Rectal smooth muscle tissue (tissue), 1 donor: ENCODE data around the gene MACROD2.

ENCODE experiments used
- H3K27ac ChIP-seq: one replicate; pipeline ENCODE4 v1.7.0; 2013; ENCODE audit warnings: low read depth, low read length, inconsistent platforms
- H3K27me3 ChIP-seq: one replicate; pipeline ENCODE4 v1.7.0; 2013; ENCODE audit warnings: low read length; ENCODE audit not compliant: control insufficient read depth, insufficient read depth
- H3K36me3 ChIP-seq: one replicate; pipeline ENCODE4 v1.7.0; 2013; ENCODE audit warnings: low read length; ENCODE audit not compliant: control insufficient read depth, insufficient read depth
- H3K4me1 ChIP-seq: one replicate; pipeline ENCODE4 v1.7.0; 2013; ENCODE audit warnings: low read length; ENCODE audit not compliant: control insufficient read depth, insufficient read depth
- H3K4me3 ChIP-seq: one replicate; pipeline ENCODE4 v1.7.0; 2013; ENCODE audit warnings: low read length
- H3K9ac ChIP-seq: one replicate; pipeline ENCODE4 v1.7.0; 2013; ENCODE audit warnings: low read length

Gene MACROD2

DNA sequence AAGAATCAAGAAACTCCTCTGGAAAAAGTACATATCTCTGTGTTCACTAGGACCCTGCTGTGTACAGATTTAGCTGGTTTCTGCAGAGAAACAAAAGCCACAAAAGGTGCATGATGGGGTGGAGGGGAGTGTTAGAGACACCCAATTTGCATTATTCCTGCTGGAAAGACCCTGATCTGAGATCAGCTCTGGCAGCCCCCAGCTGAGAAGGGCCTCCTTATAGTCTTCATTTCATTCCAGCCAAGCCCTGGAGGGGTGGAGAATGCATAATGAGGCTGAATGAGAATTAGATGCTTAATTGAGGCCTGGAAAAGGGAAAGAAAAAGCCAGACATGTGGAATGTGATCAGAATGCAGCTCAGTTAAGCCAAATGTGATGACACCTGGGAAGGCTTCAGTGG lies 2032.4 kb downstream of the MACROD2 start:
- Histone ChIP-seq H3K4me3 (no peak overlapping the region), H3K4me1 (no peaks in the 10 kb centered on the region), H3K36me3 (no peaks in the 10 kb centered on the region), H3K27ac (no peak overlapping the region), H3K27me3 (no peaks in the 10 kb centered on the region), H3K9ac (no peak overlapping the region)

DNA sequence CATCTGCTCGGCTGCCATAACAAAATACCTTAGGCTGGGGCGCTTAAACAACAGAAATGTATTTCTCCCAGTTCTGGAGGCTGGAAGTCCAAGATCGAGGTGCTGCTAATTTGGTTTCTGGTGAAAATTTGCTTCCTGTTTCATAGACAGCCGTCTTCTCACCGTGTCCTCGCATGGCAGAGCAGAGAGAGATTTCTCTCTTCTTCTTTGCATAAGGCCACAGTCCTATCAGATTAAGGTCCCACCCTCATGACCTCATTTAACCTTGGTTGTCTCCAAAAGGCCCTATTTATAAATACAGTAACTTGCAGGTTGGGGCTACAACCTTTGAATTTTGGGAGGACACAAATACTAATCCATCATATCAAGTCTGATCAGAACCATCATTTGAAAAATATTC lies 2033.6 kb downstream of the MACROD2 start:
- Histone ChIP-seq H3K27ac (no peak overlapping the region), H3K27me3 (no peaks in the 10 kb centered on the region), H3K36me3 (no peaks in the 10 kb centered on the region), H3K9ac (no peak overlapping the region), H3K4me3 (no peak overlapping the region), H3K4me1 (no peaks in the 10 kb centered on the region)

DNA sequence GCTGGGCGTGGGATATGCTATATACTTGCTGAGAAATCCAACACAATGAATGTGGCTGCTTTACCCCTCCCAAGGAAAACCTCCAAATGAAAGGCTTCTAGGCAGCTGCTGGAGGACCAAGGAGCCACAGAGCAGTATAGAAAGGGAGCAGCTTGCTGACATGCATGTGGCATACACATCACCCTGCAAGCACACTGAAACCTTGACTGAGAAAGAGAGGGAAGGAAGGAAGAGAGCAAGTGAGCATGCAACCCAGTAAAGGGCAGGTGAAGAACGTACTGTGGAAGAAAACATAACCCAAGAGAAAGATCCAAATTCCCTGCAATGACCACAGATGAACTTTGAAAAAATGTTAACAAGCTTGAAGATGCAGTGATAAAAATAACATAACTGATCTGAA lies 2034.9 kb downstream of the MACROD2 start:
- H3K4me1 ChIP-seq, result no peaks in the 10 kb centered on the region
- no peak overlapping the region for H3K4me3 ChIP-seq
- no peaks in the 10 kb centered on the region for H3K27me3 ChIP-seq
- H3K36me3 ChIP-seq, result no peaks in the 10 kb centered on the region
- no peak overlapping the region for H3K9ac ChIP-seq
- no peak overlapping the region for H3K27ac ChIP-seq

DNA sequence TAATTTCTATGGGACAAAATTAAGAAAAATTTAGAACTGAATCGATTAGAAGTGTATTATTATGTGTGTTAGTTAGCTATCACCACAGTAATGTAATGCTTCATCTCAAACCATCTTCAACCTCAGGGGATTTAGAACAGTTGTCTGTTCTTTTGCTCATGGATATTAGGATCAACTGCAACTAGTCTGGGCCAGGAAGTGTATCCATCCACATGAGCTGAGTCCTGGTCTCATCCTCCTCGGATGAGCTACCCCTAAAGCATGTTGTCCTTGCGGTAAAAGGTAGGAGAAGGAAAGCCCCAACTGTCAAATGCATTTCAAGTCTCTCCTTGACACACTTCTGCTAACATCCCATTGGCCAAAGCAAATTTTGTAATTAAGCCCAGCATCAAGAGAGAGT lies 2040.3 kb downstream of the MACROD2 start:
- H3K27ac ChIP-seq, result no peak overlapping the region
- H3K4me3 ChIP-seq, result no peak overlapping the region
- no peak overlapping the region for H3K9ac ChIP-seq
- no peaks in the 10 kb centered on the region for H3K4me1 ChIP-seq
- H3K36me3 ChIP-seq, result no peaks in the 10 kb centered on the region
- no peaks in the 10 kb centered on the region for H3K27me3 ChIP-seq

DNA sequence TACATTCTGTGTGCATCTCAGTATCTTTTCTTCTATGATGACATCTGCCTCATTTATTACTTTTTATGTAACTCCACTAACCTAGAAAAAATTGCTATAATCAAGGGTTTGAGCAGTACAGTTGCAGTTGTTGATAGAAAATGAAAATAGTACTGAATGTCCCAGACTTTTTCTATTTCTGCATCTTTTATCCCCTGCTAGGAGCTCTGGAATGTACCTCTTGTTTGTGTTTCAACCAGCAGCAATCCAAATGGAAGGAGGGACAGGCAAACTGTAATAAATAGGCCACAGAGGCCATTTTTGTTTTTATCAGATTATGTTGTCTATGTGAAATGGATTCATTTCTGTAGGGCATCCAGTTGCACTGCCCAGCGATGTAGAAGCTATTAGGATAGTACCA lies 2041.0 kb downstream of the MACROD2 start:
- Histone ChIP-seq H3K9ac (no peak overlapping the region), H3K4me3 (no peak overlapping the region), H3K4me1 (no peaks in the 10 kb centered on the region), H3K27me3 (no peaks in the 10 kb centered on the region), H3K36me3 (no peaks in the 10 kb centered on the region), H3K27ac (no peak overlapping the region)

DNA sequence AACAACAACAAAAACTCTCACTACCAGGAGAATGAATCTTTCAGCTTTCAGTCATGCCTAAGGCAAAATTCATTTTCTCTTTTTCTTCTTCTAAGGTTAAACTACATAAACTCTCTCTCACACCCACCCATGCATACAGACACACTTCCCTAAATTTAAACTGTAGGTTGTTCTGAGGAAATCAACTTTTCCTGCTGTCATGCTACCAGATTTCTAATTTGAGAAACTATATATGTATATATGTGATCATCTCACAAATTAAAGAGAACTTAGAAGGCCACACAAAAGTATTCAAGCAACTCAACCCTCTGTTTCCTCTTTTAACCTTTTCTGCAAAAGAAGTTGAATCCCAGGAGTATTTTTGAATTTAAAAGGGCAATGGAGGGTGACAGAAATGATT lies 2045.4 kb downstream of the MACROD2 start:
- H3K9ac ChIP-seq, result no peak overlapping the region
- H3K4me1 ChIP-seq, result no peaks in the 10 kb centered on the region

DNA sequence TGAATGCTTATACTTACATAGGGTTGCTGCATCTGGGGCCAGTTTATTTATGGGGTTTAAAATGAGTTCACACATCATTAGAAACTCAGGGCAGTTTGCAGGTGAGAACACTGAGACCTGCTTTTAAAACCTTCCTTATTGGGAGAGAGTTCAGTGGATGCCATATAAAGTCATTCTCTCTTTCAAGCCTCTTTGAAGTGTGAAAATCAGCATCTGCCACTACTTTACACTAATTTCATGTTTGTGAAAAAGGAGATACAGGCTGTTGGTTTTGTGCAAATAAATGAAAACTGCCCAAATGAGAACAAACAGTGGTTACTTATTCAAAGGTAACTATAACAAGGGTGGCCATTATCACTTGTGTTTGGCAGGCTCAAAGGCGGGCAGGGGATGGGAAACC lies 2047.4 kb downstream of the MACROD2 start:
- no peaks in the 10 kb centered on the region for H3K4me1 ChIP-seq
- no peaks in the 10 kb centered on the region for H3K27me3 ChIP-seq
- no peak overlapping the region for H3K27ac ChIP-seq
- H3K9ac ChIP-seq, result no peak overlapping the region
- H3K4me3 ChIP-seq, result no peak overlapping the region
- no peaks in the 10 kb centered on the region for H3K36me3 ChIP-seq

More for the DNA sequence above, 2045.4 kb downstream of the MACROD2 start:
- Histone ChIP-seq H3K27me3 (no peaks in the 10 kb centered on the region), H3K36me3 (no peaks in the 10 kb centered on the region), H3K27ac (no peak overlapping the region), H3K4me3 (no peak overlapping the region)

DNA sequence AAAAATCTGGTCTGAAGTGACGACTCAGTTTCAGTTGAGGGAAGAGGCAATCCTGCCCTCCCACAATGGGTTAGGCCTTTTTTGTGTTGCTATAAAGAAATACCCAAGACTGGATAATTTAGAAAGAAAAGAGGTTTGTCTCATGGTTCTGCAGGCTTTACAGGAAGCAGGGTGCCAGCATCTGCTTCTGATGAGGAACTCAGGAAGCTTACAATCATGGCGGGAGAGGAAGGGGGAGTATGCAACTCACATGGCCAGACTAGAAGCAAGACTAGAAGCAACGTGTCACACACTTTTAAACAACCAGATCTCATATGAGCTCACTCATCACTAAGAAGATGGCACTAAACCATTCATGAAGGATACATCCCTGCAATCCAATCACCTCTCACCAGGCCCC lies 2048.6 kb downstream of the MACROD2 start:
- Histone ChIP-seq H3K27me3 (no peaks in the 10 kb centered on the region), H3K4me3 (no peak overlapping the region), H3K36me3 (no peaks in the 10 kb centered on the region), H3K4me1 (no peaks in the 10 kb centered on the region), H3K27ac (no peak overlapping the region), H3K9ac (no peak overlapping the region)

DNA sequence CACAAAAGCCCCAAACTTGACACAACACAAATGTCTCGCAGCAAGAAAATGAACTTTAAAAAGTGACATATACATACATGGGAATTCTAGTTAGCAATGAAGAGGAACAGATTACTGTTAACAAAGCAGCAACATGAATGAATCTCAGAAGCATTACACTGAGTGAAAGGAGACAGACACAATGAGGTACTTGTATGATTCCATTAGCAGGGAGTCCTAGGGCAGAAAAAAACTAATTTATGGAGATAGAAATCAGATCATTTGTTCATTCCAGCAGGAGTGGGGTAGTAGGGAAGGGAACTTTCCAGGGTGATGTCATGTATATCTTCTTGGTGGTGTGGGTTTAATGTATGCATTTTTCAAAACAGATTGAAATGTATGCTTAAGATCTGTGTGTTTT lies 2053.6 kb downstream of the MACROD2 start:
- H3K27me3 ChIP-seq, result no peaks in the 10 kb centered on the region
- no peak overlapping the region for H3K4me3 ChIP-seq
- no peaks in the 10 kb centered on the region for H3K4me1 ChIP-seq
- no peaks in the 10 kb centered on the region for H3K36me3 ChIP-seq
- H3K9ac ChIP-seq, result no peak overlapping the region
- no peak overlapping the region for H3K27ac ChIP-seq

DNA sequence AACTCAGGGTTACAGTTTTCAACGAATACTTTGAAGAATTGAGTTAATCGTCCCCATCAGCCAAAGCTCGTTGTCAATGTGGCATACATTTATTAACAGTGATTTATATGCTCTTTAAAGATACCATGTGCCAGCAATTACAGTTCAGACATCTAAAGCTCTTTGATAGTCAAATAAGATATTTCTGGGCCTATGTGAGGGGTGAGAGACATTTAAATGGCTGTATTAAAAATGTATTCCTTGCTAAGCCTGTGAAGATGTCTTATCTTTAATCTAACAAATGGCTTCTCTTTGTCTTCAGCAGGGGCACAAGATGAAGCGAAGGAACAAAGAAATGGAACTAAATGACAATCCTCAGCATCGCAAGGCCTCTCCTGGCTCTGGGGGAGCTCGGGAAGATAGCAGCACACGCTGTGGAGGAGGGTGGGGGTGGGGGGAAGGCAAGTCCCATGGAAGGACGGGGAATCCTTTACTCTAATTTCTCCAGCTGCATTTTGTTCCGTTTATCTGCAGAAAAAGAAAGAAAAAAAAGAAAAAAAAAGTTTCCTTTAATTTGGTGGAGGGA lies 2054.3 kb downstream of the MACROD2 start:
- no peaks in the 10 kb centered on the region for H3K4me1 ChIP-seq
- H3K9ac ChIP-seq, result no peak overlapping the region
- no peak overlapping the region for H3K27ac ChIP-seq
- no peaks in the 10 kb centered on the region for H3K27me3 ChIP-seq
- H3K36me3 ChIP-seq, result no peaks in the 10 kb centered on the region
- H3K4me3 ChIP-seq, result no peak overlapping the region

DNA sequence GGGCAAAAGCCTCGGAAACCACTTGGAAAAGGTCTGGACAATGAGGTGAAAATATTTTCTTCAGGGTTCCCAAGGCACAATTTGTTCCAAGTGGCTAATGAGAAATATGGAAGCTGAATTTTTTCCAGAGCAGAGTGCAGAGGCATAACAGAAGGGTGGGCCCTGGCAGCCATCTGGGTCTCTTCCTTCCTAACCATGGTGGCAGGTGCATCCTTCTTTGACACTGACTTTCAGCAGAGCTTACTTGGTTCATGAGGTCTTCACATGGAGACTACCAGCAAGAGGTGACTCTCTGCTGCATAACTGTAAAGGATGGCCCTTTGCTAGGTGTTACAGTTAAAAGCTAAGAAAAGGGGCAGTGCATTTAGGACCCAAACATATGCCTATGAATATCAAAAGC lies 2055.1 kb downstream of the MACROD2 start:
- H3K4me1 ChIP-seq, result no peaks in the 10 kb centered on the region
- H3K27me3 ChIP-seq, result no peaks in the 10 kb centered on the region
- H3K4me3 ChIP-seq, result no peak overlapping the region
- no peak overlapping the region for H3K27ac ChIP-seq
- no peak overlapping the region for H3K9ac ChIP-seq
- no peaks in the 10 kb centered on the region for H3K36me3 ChIP-seq

DNA sequence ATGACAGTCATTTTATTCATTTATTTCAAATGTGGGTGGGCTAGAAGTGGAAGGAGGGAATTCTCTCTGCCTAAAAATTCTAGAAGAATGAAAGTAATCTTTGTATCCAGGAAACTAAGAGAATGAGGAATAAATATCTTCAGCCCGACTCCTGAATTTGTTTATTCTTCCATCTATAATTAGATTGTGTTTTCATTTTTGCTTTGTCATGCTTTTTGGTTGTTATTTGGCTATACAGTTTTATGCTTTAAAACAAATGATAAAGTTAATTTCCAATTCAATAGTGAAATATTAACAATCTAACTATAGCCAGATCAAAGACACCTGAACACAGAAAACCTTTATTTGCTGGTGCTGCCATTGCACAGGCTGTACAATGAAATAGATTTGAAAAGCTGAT lies 2056.7 kb downstream of the MACROD2 start:
- Histone ChIP-seq H3K27me3 (no peaks in the 10 kb centered on the region), H3K4me1 (no peaks in the 10 kb centered on the region), H3K27ac (no peak overlapping the region), H3K36me3 (no peaks in the 10 kb centered on the region), H3K4me3 (no peak overlapping the region), H3K9ac (no peak overlapping the region)

DNA sequence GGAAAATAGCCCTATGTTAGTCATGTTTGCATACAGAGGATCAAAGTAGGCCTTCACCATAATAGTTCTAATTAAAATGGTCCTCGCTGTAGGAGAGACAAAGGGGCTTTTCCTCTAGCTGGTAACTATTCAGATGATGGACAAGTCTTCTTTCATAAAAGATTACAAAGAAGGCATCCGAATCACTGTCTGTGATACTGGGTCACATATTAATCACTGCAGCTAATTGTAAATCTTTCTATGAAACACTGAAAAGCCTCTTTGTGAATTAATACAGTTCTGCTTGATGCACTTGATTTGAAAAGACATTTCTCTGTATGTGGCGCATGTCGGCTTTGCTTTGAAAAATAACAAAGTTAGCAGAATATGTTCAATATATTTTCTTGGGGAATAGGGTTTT lies 2057.1 kb downstream of the MACROD2 start:
- Histone ChIP-seq H3K4me1 (no peaks in the 10 kb centered on the region), H3K27ac (no peak overlapping the region), H3K27me3 (no peaks in the 10 kb centered on the region), H3K9ac (no peak overlapping the region), H3K36me3 (no peaks in the 10 kb centered on the region), H3K4me3 (no peak overlapping the region)
